Fibroblast of the aortic adventitia (primary cell): ENCODE measurements around the gene AKAP13. TPM values are rescaled to one million over a fixed set of nuclear protein-coding genes. Genes with fewer than 3 reads are reported as not detected.

ENCODE experiments used
- DNase-seq: peaks from one replicate; pipeline ENCODE4 v3.0.0-alpha.2; 2010; ENCODE audit warnings: low read depth
- H3K4me3 ChIP-seq: 2 replicates; pipeline ENCODE4 v1.5.1; 2011; ENCODE audit warnings: low read depth, mild to moderate bottlenecking, control low read depth, low read length, moderate library complexity
- CTCF ChIP-seq: IDR thresholded peaks from 2 replicates; pipeline ENCODE4 v1.5.1; 2011; ENCODE audit warnings: mild to moderate bottlenecking, low read length, control low read depth, inconsistent platforms; ENCODE audit not compliant: insufficient read depth
- total RNA-seq: library from RNA; depleted of rRNA; stranded (reverse); fragments of >200 nt; gene quantifications from 2 replicates; pipeline ENCODE4 v1.2.3, GENCODE V29; 2012; ENCODE audit warnings: low replicate concordance

AKAP13 gene
- total RNA-seq, 1 donor, result 89.9 TPM

- no peak for TF ChIP-seq CTCF
- H3K4me3 ChIP-seq, result no peak overlapping the region
- no peak for DNase-seq
Measured at GRCh38 chr15:85443046-85443445, 62.6 kb downstream of the AKAP13 start.

- no peak for TF ChIP-seq CTCF
- no peak overlapping the region for H3K4me3 ChIP-seq
- DNase-seq, result peak; percentile 24
Measured at GRCh38 chr15:85443593-85444087, 63.2 kb downstream of the AKAP13 start.

GRCh38 chr15:85444122-85444745, 63.8 kb downstream of the AKAP13 start:
- TF ChIP-seq CTCF, result no peak
- no peak for DNase-seq
- no peak overlapping the region for H3K4me3 ChIP-seq

- no peak overlapping the region for H3K4me3 ChIP-seq
- DNase-seq, result no peak
- TF ChIP-seq CTCF, result no peak
Measured at GRCh38 chr15:85445361-85445760, 65.0 kb downstream of the AKAP13 start.

GRCh38 chr15:85451099-85451700, 70.8 kb downstream of the AKAP13 start:
- no peak for DNase-seq
- no peak overlapping the region for H3K4me3 ChIP-seq
- TF ChIP-seq CTCF, result no peak

GRCh38 chr15:85452436-85452835, 72.0 kb downstream of the AKAP13 start:
- H3K4me3 ChIP-seq, result no peak overlapping the region
- TF ChIP-seq CTCF, result no peak
- no peak for DNase-seq
